Measurements from ENCODE around the gene DEPDC1.

DEPDC1 gene

DNA sequence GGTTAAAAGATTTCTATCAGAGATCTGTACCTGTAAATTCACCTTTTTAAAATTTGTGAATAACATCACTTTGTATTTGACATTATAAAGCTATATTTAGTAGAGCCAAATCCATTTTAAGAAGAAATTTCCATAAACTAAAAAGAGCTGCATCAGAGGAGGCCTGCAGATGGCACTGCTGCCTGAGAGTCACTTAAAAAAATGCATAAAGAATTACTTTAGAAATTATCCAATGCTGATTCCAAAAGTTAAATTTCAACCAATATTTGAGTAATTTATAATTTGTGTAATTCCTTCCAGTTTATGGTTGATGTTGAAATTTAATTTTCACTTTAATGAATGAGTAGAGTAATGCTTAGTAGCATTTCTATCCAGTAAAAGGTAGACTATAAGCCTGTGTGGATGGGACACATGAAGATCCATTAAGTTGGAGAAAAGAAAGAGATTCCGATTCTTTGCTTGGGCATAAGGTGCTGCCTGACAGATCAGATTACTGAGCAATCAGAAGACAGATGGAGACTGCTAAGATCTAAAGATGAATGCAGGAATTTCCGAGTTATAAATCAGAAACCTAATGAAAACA, 26.4 kb downstream of the DEPDC1 start:
- H3K27me3 ChIP-seq (ENCODE audit: insufficient read depth, poor library complexity, severe bottlenecking), result no peaks in the 10 kb centered on the region
- peaks cover 6% of the 10 kb centered on the region; the same call in 1 of the 2 replicates for H3K36me3 ChIP-seq (ENCODE audit: low read depth)
- ATAC-seq (ENCODE audit: low read depth) (no peak), DNase-seq (ENCODE audit: low spot score) (no peak)
- no peak overlapping the region for H3K4me3 ChIP-seq (ENCODE audit: severe bottlenecking)
- no peaks in the 10 kb centered on the region for H3K4me1 ChIP-seq (ENCODE audit: insufficient read depth, poor library complexity, severe bottlenecking)
- H3K9me3 ChIP-seq (ENCODE audit: severe bottlenecking), result no peaks in the 10 kb centered on the region
- TF ChIP-seq CTCF (IDR thresholded peaks at IDR 0.05; ENCODE audit: poor library complexity, severe bottlenecking), result peak; percentile 89
- H3K27ac ChIP-seq (ENCODE audit: poor library complexity, severe bottlenecking), result no peak overlapping the region

DNA sequence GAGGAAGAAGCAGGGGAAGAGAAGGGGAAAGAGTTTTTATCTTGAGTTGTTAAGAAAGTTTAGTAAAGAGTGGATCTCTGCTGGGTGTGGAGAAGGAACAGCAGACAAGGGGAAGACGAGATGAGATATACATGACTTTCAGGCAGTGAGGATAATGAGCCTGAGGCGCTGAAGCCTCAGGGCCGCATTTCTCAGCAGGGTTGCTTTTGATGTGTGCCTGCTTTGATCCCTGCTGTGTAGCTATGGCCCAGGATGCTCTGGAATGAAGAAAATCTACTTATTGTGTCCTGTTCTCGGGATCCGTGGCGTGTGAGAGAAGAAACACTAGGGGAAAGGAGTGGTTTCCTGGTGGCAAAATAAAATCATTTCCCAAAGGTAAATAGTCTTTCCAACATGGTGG, 32.0 kb downstream of the DEPDC1 start:
- Histone ChIP-seq H3K4me3 (ENCODE audit: severe bottlenecking) (no peak overlapping the region), H3K4me1 (ENCODE audit: insufficient read depth, poor library complexity, severe bottlenecking) (no peaks in the 10 kb centered on the region), H3K36me3 (ENCODE audit: low read depth) (no peaks in the 10 kb centered on the region), H3K9me3 (ENCODE audit: severe bottlenecking) (no peaks in the 10 kb centered on the region), H3K27me3 (ENCODE audit: insufficient read depth, poor library complexity, severe bottlenecking) (no peaks in the 10 kb centered on the region), H3K27ac (ENCODE audit: poor library complexity, severe bottlenecking) (no peak overlapping the region)
- ATAC-seq (ENCODE audit: low read depth) (no peak), DNase-seq (ENCODE audit: low spot score) (no peak)
- no peak for TF ChIP-seq CTCF (IDR thresholded peaks at IDR 0.05; ENCODE audit: poor library complexity, severe bottlenecking)

- DNase-seq (ENCODE audit: low spot score) (no peak), ATAC-seq (ENCODE audit: low read depth) (no peak)
- Histone ChIP-seq H3K4me1 (ENCODE audit: insufficient read depth, poor library complexity, severe bottlenecking) (no peaks in the 10 kb centered on the region), H3K27ac (ENCODE audit: poor library complexity, severe bottlenecking) (no peak overlapping the region), H3K36me3 (ENCODE audit: low read depth) (no peaks in the 10 kb centered on the region), H3K4me3 (ENCODE audit: severe bottlenecking) (no peak overlapping the region), H3K9me3 (ENCODE audit: severe bottlenecking) (no peaks in the 10 kb centered on the region), H3K27me3 (ENCODE audit: insufficient read depth, poor library complexity, severe bottlenecking) (no peaks in the 10 kb centered on the region)
- TF ChIP-seq CTCF (IDR thresholded peaks at IDR 0.05; ENCODE audit: poor library complexity, severe bottlenecking), result no peak
Measured at GRCh38 chr1:68460935-68461334, 35.9 kb downstream of the DEPDC1 start.

GRCh38 chr1:68459796-68460195, 37.1 kb downstream of the DEPDC1 start:
- no peaks in the 10 kb centered on the region for H3K36me3 ChIP-seq (ENCODE audit: low read depth)
- H3K4me1 ChIP-seq (ENCODE audit: insufficient read depth, poor library complexity, severe bottlenecking), result no peaks in the 10 kb centered on the region
- H3K9me3 ChIP-seq (ENCODE audit: severe bottlenecking), result no peaks in the 10 kb centered on the region
- ATAC-seq (ENCODE audit: low read depth), result peak; percentile 64
- no peak overlapping the region for H3K4me3 ChIP-seq (ENCODE audit: severe bottlenecking)
- no peak for DNase-seq (ENCODE audit: low spot score)
- H3K27me3 ChIP-seq (ENCODE audit: insufficient read depth, poor library complexity, severe bottlenecking), result no peaks in the 10 kb centered on the region
- no peak for TF ChIP-seq CTCF (IDR thresholded peaks at IDR 0.05; ENCODE audit: poor library complexity, severe bottlenecking)
- no peak overlapping the region for H3K27ac ChIP-seq (ENCODE audit: poor library complexity, severe bottlenecking)

- no peaks in the 10 kb centered on the region for H3K36me3 ChIP-seq (ENCODE audit: low read depth)
- DNase-seq (ENCODE audit: low spot score), result no peak
- H3K9me3 ChIP-seq (ENCODE audit: severe bottlenecking), result no peaks in the 10 kb centered on the region
- H3K4me3 ChIP-seq (ENCODE audit: severe bottlenecking), result no peak overlapping the region
- ATAC-seq (ENCODE audit: low read depth), result no peak
- no peaks in the 10 kb centered on the region for H3K4me1 ChIP-seq (ENCODE audit: insufficient read depth, poor library complexity, severe bottlenecking)
- TF ChIP-seq CTCF (IDR thresholded peaks at IDR 0.05; ENCODE audit: poor library complexity, severe bottlenecking), result no peak
- H3K27ac ChIP-seq (ENCODE audit: poor library complexity, severe bottlenecking), result no peak overlapping the region
- no peaks in the 10 kb centered on the region for H3K27me3 ChIP-seq (ENCODE audit: insufficient read depth, poor library complexity, severe bottlenecking)
Measured at GRCh38 chr1:68459091-68459490, 37.8 kb downstream of the DEPDC1 start.

Data from RWPE2 (cell line).